ENCODE data around the gene CLCN5. TPM values are rescaled to one million over a fixed set of nuclear protein-coding genes. Genes with fewer than 3 reads are reported as not detected.
"Not testable (repeated sequence)": the region's sequence is repeated elsewhere in the genome, so short reads cannot be mapped to it uniquely, and the experiment has no call there.

The CLCN5 gene
- total RNA-seq, 1 donor from 2014 or later, result 96.9 TPM

- DNase-seq, result no peak
Observed at GRCh38 chrX:49996474-49996873, 74.1 kb downstream of the CLCN5 start.

DNA sequence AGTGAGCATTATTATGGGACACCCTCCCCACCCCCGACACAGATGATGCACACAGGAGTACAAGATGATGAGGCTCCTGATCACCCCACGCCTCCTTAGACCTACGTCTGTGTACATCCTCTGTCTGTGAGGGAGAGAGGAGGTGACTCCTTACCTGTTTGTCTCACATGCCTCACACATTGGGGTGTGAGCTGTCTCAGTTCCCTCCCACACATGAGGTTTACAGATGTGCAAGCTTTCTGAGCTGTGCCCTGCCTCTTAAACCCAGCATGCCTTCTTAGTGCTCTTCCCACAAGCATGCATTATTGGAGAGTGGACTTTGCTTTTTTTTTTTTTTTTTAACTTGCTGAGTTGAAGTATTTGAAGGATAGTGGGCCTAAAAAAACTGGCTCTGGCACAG is 76.7 kb downstream of the CLCN5 start:
- DNase-seq, result no peak

- no peak for DNase-seq
Observed at GRCh38 chrX:50000937-50001542, 78.6 kb downstream of the CLCN5 start.

DNA sequence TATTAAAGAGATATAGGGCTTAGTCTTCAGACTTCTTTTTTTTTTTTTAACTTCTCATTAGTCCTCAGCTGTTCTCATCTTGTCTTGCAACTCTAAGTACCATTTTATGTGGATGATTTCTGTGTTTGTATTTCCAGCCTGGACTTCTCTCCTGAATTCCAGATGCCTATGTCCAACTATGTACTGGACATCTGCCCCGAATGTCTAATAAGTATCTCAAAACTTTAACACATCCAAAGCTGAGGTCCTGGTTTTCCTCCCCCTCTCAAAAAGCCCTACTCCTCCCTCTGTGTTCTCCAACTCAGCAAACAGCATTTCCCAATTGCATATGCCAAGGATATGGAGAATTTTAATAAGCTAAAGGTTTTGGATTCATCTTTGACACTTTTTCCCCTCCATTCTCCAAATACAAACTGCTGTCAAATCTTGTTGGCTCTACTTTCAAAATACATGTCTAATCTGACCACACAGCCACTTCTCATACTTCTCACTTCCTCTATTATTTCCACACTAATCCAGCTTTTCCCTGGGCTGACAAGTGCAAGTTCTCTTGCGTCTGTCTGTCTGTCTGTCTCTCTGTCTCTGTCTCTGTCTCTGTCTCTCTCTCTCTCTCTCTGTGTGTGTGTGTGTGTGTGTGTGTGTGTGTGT is 79.8 kb downstream of the CLCN5 start:
- no peak for DNase-seq

DNA sequence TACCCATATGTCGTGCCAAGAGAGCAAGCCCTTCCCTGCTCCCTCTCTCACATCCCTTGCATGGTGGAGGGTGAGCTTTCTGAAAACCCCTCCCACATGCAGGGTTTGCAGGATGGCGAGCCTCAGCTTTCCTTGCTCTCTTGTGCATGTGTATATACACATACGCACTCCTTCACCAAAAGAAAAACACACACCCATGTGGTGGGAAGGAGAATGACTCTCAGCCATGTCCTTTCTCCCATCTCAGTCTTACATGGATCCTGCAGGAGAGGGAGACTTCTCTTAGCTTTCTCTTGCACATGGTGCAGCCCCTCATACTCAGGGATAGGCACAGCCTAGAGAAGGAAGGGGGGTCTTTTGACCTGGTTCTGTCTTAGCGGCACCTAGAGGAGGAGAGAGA is 81.1 kb downstream of the CLCN5 start:
- no peak for DNase-seq

- DNase-seq, result no peak
Observed at GRCh38 chrX:50003927-50004326, 81.5 kb downstream of the CLCN5 start.

- not testable (repeated sequence) for DNase-seq
Observed at GRCh38 chrX:50025591-50025990, 103.2 kb downstream of the CLCN5 start.

GRCh38 chrX:50035126-50035525 is 112.7 kb downstream of the CLCN5 start:
- DNase-seq, result no peak

DNA sequence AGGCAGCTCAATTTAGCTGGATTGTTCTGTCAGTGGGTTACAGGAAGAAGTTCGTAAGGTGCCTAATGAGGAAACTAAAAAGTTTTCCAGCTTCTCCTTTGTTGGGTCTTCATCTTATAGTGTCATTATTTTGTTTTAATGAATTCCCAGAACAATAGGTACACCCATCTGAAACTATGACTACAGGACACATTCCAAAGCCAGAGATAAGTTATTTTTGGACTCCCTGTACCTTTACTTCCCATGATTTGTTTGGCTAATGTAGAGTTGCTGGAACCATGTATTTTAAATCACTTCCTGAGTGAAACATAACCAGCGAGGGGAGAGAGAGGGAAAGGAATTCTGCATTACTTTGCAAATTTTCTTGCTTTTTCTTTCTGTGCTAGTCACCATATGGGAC is 114.0 kb downstream of the CLCN5 start:
- peak; percentile 8 for DNase-seq

DNA sequence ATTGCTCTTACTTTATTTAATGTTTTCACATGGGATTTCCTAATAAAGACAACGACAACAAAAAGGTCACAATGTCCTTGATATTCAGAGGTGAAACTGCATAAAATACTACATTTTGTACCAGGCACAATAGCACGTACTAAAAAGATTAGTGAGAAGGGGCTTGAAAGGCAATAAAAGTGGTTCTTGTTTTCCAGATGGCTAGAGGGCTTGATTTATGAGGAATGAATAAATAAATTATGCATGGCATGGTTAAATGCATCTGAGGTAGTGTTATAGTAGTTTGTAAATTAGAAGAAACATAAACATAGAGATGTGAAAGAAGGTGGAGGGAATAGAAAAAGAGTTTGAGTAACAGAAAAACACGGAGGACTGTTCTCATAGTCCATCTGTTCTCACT is 123.4 kb downstream of the CLCN5 start:
- DNase-seq, result no peak

DNA sequence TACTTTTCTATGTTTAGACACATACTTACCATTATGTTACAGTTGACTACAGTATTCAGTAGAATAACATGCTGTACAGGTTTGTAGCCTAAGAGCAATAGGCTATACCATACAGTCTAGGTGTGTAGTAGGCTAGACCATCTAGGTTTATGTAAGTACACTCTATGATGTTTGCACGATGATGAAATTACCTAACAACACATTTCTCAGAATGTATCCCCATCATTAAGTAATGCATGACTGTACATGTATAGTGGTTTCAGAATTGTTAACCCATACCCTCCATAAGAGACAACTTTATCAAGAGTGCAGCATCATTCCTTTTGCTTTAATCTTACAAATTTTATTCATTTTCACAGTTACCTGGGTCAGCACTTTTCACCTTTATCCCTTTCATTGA is 126.8 kb downstream of the CLCN5 start:
- no peak for DNase-seq

DNA sequence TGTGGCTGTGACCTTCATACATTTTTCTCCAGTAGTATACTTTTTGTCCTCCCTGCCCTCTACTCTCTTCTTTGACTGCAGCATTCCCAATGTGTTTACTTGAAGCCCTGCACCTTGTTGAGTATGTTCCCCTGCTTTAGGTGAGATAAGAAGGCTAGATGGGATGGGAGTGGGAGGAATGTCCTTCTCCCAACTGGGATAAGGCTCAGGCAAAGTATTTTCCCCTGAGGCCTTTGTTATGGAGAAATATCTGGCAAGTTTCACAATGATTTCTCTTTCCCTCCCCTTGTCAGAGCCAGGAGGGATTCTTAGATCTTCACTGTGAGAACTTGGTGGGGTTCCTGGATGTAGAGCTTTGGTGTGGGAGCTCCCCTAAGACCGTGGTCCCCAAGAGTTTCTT is 131.8 kb downstream of the CLCN5 start:
- DNase-seq, result no peak

- no peak for DNase-seq
Observed at GRCh38 chrX:50066318-50066937, 144.0 kb downstream of the CLCN5 start.

GRCh38 chrX:50067435-50068284 is 145.3 kb downstream of the CLCN5 start:
- peak; percentile 51 for DNase-seq

- no peak for DNase-seq
Observed at GRCh38 chrX:50068285-50068563, 145.8 kb downstream of the CLCN5 start.

- DNase-seq, result no peak
Observed at GRCh38 chrX:50068893-50069292, 146.5 kb downstream of the CLCN5 start.

- DNase-seq, result no peak
Observed at GRCh38 chrX:50071494-50071893, 149.1 kb downstream of the CLCN5 start.

- no peak for DNase-seq
Observed at GRCh38 chrX:50072110-50072509, 149.7 kb downstream of the CLCN5 start.

- no peak for DNase-seq
Observed at GRCh38 chrX:50073601-50074000, 151.2 kb downstream of the CLCN5 start.

- DNase-seq, result no peak
Observed at GRCh38 chrX:50075630-50076339, 153.4 kb downstream of the CLCN5 start.

DNA sequence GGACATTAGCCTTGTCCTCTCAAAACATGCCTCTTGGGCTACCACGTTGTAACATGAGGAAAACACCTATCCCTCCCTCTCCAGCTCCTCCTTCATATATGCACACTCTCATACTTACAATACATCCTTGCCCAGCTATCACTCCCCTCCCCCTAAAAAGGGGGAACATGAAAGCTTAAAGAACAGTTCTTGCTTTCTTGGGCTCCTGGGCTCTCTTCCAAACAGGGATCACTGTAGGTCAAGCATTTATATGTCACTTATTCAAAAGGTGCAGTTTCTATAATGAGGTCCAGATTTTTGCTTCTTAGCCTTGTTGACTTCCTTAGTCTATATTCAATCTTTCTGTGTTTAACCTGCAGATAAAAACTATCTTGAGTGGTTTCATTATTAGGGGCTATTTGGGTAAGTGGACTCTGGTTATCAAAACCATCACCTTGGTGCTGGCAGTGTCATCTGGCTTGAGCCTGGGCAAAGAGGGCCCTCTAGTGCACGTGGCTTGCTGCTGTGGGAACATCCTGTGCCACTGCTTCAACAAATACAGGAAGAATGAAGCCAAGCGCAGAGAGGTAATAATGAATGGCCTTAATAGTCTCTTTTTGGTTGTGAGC is 159.0 kb downstream of the CLCN5 start:
- DNase-seq, result peak; percentile 14

- no peak for DNase-seq
Observed at GRCh38 chrX:50082741-50083140, 160.3 kb downstream of the CLCN5 start.

Data from tongue (tissue), 2 donors.